ENCODE measurements around the gene RGS17.
A peak's percentile ranks its signal among the peaks of the same experiment; 100 is the strongest.

RGS17 gene

DNA sequence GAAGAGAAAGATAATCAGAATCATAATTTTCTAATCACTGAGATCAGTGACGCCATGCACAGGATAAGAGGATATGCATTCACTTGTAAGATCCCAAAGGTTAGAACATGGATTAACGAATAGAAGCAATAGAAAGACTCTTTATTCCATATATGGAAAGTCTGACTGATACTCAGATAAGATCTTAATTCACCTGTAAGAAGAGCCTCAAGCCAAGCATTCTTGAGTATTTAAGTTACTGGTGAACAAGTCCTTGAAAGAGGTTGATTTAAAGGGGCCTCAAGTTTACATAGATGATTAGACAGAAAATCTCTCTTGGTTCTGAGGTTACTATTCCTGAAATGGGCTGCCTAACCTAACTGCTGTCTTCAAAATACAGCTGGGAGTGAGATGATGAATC is 74.8 kb downstream of the RGS17 start:
- TF ChIP-seq, protein P1, sequence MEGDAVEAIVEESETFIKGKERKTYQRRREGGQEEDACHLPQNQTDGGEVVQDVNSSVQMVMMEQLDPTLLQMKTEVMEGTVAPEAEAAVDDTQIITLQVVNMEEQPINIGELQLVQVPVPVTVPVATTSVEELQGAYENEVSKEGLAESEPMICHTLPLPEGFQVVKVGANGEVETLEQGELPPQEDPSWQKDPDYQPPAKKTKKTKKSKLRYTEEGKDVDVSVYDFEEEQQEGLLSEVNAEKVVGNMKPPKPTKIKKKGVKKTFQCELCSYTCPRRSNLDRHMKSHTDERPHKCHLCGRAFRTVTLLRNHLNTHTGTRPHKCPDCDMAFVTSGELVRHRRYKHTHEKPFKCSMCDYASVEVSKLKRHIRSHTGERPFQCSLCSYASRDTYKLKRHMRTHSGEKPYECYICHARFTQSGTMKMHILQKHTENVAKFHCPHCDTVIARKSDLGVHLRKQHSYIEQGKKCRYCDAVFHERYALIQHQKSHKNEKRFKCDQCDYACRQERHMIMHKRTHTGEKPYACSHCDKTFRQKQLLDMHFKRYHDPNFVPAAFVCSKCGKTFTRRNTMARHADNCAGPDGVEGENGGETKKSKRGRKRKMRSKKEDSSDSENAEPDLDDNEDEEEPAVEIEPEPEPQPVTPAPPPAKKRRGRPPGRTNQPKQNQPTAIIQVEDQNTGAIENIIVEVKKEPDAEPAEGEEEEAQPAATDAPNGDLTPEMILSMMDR (conservative IDR thresholded peaks at IDR 0.05; ENCODE audit: low read depth), result no peak
- no peak overlapping the region for H3K27ac ChIP-seq
- ChIA-PET CTCF (interaction anchor here (0.6 kb wide), 1 partner anchor 565 kb away, joined by 4 read pairs; no protein-coding TSS in a partner anchor), POLR2A (ENCODE audit: low non-redundant PET) (no interaction called here)
- DNase-seq (ENCODE audit: low spot score), result no peak

DNA sequence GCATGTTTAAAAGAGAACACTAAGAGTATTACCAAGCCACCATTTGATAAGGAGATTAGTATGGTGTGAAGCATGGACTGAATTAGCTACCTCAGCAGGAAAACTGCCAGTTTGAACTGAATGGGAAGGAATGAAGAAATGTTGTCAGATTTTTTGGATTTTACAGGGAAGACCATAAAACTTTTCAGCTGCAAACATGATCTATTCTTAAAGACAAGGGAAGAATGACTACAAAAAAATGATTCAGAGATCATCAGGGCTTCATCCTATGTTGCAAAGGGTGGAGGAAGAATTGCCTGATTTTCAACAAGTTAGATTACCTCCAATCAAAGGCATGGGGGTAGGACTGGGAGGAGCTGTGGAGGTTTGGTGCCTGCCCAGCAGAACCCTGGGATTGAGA is 79.3 kb downstream of the RGS17 start:
- ChIA-PET CTCF (no interaction called here), POLR2A (ENCODE audit: low non-redundant PET) (no interaction called here)
- H3K27ac ChIP-seq, result no peak overlapping the region
- DNase-seq (ENCODE audit: low spot score), result no peak
- TF ChIP-seq, protein P1 (conservative IDR thresholded peaks at IDR 0.05; ENCODE audit: low read depth), result no peak

DNA sequence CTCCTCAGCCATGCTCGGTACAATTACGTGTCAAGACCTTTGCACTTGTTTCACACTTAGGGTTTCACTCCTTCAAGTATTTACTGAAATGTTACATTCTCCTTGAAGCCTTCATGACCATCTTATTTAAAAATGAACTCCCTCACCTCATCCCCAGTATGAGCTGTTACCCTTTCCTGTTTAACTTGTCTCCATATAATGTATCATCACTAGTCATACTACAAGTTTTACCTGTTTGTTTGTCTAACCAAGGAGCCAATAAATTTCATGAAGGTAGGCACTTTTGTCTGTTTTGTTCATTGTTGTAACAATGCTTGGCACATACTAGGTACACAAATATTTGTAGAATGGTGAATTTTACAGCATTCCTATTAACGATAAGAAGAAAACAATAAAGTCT is 82.5 kb downstream of the RGS17 start:
- ChIA-PET CTCF (no interaction called here), POLR2A (ENCODE audit: low non-redundant PET) (no interaction called here)
- peak; percentile 49 for DNase-seq (ENCODE audit: low spot score)
- TF ChIP-seq, protein P1 (conservative IDR thresholded peaks at IDR 0.05; ENCODE audit: low read depth), result no peak
- H3K27ac ChIP-seq, result no peak overlapping the region

DNA sequence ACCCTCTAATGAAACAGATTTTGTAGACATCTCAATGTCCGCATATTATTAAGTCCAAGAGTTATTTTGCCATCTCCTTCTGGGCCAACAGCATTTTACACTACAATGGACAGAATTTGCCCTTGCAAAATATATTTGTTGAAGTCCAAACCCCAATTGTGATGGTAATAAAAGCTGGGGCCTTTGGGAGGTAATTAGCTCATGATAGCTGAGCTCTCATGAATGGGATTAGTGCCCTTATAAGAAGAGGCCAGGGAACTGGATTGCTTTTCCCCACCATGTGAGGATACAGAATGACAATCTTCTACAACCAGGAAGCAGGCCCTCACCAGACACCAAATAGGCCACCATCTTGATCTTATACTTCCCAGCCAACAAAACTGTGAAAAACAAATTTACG is 83.7 kb downstream of the RGS17 start:
- DNase-seq (ENCODE audit: low spot score), result no peak
- POLR2A ChIA-PET (ENCODE audit: low non-redundant PET), result no interaction called here
- H3K27ac ChIP-seq, result no peak overlapping the region
- CTCF ChIA-PET, result no interaction called here
- TF ChIP-seq, protein P1 (conservative IDR thresholded peaks at IDR 0.05; ENCODE audit: low read depth), result no peak

DNA sequence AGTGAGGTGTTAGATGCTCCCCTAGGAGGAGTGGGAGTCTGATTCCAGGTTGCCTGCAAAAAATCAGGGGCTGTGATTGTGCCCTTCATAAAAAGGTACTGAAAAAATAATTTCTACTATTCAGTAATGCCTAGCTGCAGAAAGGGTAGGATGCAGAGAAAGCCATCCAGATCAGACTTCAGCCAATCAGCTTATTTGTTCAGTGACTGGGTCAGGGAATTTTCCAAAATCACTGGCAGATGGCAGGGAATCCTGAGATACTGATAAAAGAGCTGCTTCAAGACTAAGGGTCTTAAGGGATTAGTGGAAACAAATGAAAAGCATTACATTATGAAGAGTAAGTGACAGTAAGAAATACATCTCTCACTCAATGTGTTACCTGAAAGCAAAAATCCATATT is 85.8 kb downstream of the RGS17 start:
- H3K27ac ChIP-seq, result no peak overlapping the region
- ChIA-PET POLR2A (ENCODE audit: low non-redundant PET) (no interaction called here), CTCF (interaction anchor here (0.6 kb wide), 1 partner anchor 39 kb away, joined by 4 read pairs; no protein-coding TSS in a partner anchor)
- TF ChIP-seq, protein P1 (conservative IDR thresholded peaks at IDR 0.05; ENCODE audit: low read depth), result no peak
- DNase-seq (ENCODE audit: low spot score), result no peak

DNA sequence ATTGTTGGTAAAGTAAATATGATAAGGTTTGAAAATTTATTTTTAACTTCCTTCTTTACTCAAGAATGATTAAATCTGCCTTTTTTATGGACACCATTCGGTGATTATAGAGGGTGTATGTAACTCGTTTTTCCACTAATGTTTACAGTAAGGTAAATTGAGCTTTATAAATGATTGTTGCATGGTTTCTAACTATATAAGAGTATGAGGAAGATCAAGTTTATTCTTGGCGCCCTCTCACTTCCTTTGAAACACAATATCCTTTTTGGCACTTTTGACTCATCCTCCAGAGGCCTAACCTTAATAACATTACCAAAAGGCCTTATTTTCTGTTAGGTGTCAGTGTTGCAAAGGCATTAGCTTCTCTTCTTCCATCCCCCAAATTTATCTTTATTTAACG is 86.8 kb downstream of the RGS17 start:
- no peak for DNase-seq (ENCODE audit: low spot score)
- CTCF ChIA-PET, result interaction anchor here (0.5 to 1.2 kb wide), 2 partner anchors 12 to 16 kb away, joined by 7 read pairs; no protein-coding TSS in a partner anchor
- no peak overlapping the region for H3K27ac ChIP-seq
- TF ChIP-seq, protein P1 (conservative IDR thresholded peaks at IDR 0.05; ENCODE audit: low read depth), result no peak
- POLR2A ChIA-PET (ENCODE audit: low non-redundant PET), result no interaction called here

DNA sequence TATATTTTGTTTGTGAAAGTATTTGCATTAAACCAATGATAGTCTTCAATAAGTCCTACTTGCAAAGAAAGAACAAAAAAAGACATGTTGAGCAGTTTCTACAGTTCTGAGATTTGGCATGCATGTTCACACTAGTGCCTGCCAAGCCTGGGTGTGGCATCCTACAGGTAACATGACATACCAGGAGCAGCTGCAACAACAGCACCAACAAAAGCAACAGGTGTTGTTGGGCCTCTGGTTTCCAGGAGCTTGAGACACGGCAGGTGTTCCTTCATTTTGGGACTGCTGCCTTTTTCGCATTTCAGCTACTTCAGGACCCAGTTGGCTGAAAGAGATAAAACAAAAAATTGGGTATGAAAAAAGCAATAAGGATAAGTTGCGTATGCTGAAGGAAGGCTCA is 87.4 kb downstream of the RGS17 start:
- CTCF ChIA-PET, result interaction anchor here (0.5 to 1.2 kb wide), 2 partner anchors 12 to 17 kb away, joined by 7 read pairs; no protein-coding TSS in a partner anchor

More for the DNA sequence above, 87.4 kb downstream of the RGS17 start:
- no peak overlapping the region for H3K27ac ChIP-seq
- POLR2A ChIA-PET (ENCODE audit: low non-redundant PET), result no interaction called here
- TF ChIP-seq, protein P1 (conservative IDR thresholded peaks at IDR 0.05; ENCODE audit: low read depth), result no peak
- DNase-seq (ENCODE audit: low spot score), result no peak
